Liver (tissue), 3 donors: ENCODE data around the gene RUSC2.
"Not testable (repeated sequence)": the region's sequence is repeated elsewhere in the genome, so short reads cannot be mapped to it uniquely, and the experiment has no call there.

Source experiments
- CTCF ChIP-seq: fragments of 150-350 bp; IDR thresholded peaks from 2 replicates; pipeline ENCODE4 v1.5.1; 2017; ENCODE audit warnings: improper control_type of control experiment, low read depth, low read length; ENCODE audit not compliant: missing input control
- EGR1 ChIP-seq, 2 donors: IDR thresholded peaks; 2 replicates each; pipeline ENCODE4 v1.6.1; 2016 to 2018; ENCODE audit warnings: antibody characterized with exemption in 2 of 2, low read depth in 2 of 2
- GABPA ChIP-seq, 2 donors: IDR thresholded peaks in 1 of 2; conservative IDR thresholded peaks in 1 of 2; 2 replicates each; pipeline ENCODE4 v1.6.1; 2016; ENCODE audit warnings: antibody characterized with exemption in 2 of 2, mild to moderate bottlenecking in 1 of 2, moderate library complexity in 1 of 2
- HNF4A ChIP-seq, 2 donors: conservative IDR thresholded peaks; 2 replicates each; pipeline ENCODE4 v1.6.1; 2016; ENCODE audit warnings: antibody characterized with exemption in 2 of 2, mild to moderate bottlenecking in 2 of 2
- JUND ChIP-seq, 2 donors: IDR thresholded peaks; 2 replicates each; pipeline ENCODE4 v1.6.1; 2016; ENCODE audit warnings: antibody characterized with exemption in 2 of 2
- MAX ChIP-seq: IDR thresholded peaks from 2 replicates; pipeline ENCODE4 v1.6.1; 2016; ENCODE audit warnings: antibody characterized with exemption
- REST ChIP-seq: IDR thresholded peaks from 2 replicates; pipeline ENCODE4 v1.6.1; 2016; ENCODE audit warnings: antibody characterized with exemption, mild to moderate bottlenecking
- SP1 ChIP-seq: IDR thresholded peaks from 2 replicates; pipeline ENCODE4 v1.6.1; 2018; ENCODE audit warnings: antibody characterized with exemption, mild to moderate bottlenecking
- TAF1 ChIP-seq: conservative IDR thresholded peaks from 2 replicates; pipeline ENCODE4 v1.6.1; 2016; ENCODE audit warnings: antibody characterized with exemption, mild to moderate bottlenecking
- YY1 ChIP-seq: IDR thresholded peaks from 2 replicates; pipeline ENCODE4 v1.6.1; 2016; ENCODE audit warnings: antibody characterized with exemption, mild to moderate bottlenecking
- ZBTB33 ChIP-seq: IDR thresholded peaks from 2 replicates; pipeline ENCODE4 v1.6.1; 2016; ENCODE audit warnings: antibody characterized with exemption
- donor health status: healthy.
- donor health status: healthy.

- not testable (repeated sequence) for TF ChIP-seq ZBTB33; CTCF; YY1; SP1; REST; TAF1; MAX; JUND (IDR thresholded peaks at IDR 0.05); EGR1 (IDR thresholded peaks at IDR 0.05; ENCODE audit: low read depth in 2 of 2); GABPA (IDR thresholded peaks at IDR 0.05 in 1 of 2, conservative IDR thresholded peaks at IDR 0.05 in 1 of 2); HNF4A (conservative IDR thresholded peaks at IDR 0.05)
Measured at GRCh38 chr9:35534921-35535320, 45.0 kb downstream of the RUSC2 start.
